Small intestine (tissue), 7 donors: ENCODE data around the gene VSNL1. TPM values are rescaled to one million over a fixed set of nuclear protein-coding genes. Genes with fewer than 3 reads are reported as not detected.

ENCODE experiments used
- DNase-seq, 2 donors: peaks; one replicate each; pipeline versions ENCODE4 v3.0.0 to v3.0.0-alpha.2; 2013
- FAIRE-seq: peaks from 2 replicates; lab custom pipeline; 2012; peaks lifted over from hg19 to GRCh38; lab: Jason Lieb, UNC
- H3K27ac ChIP-seq, 3 donors: one replicate each; pipeline ENCODE4 v1.5.1; 2013; ENCODE audit warnings: low read length in 2 of 3, mild to moderate bottlenecking in 2 of 3, control low read depth in 1 of 3, inconsistent platforms in 1 of 3, low read depth in 1 of 3, moderate library complexity in 1 of 3
- H3K27me3 ChIP-seq, 3 donors: one replicate each; pipeline ENCODE4 v1.6.1; 2013; ENCODE audit warnings: low read length in 3 of 3, inconsistent platforms in 1 of 3; ENCODE audit not compliant: control insufficient read depth in 3 of 3, insufficient read depth in 3 of 3
- H3K36me3 ChIP-seq, 3 donors: one replicate each; pipeline ENCODE4 v1.6.1; 2013; ENCODE audit warnings: low read length in 3 of 3, inconsistent platforms in 1 of 3, low read depth in 1 of 3, mild to moderate bottlenecking in 1 of 3, moderate library complexity in 1 of 3; ENCODE audit not compliant: control insufficient read depth in 3 of 3, insufficient read depth in 2 of 3
- H3K4me1 ChIP-seq, 3 donors: one replicate each; pipeline ENCODE4 v1.6.1; 2013; ENCODE audit warnings: low read length in 2 of 3, inconsistent platforms in 1 of 3, low read depth in 1 of 3, mild to moderate bottlenecking in 1 of 3, moderate library complexity in 1 of 3; ENCODE audit not compliant: control insufficient read depth in 3 of 3, insufficient read depth in 2 of 3
- H3K4me3 ChIP-seq, 3 donors: one replicate each; pipeline ENCODE4 v1.5.1; 2013; ENCODE audit warnings: low read length in 3 of 3, control low read depth in 1 of 3, inconsistent platforms in 1 of 3, low read depth in 1 of 3, mild to moderate bottlenecking in 1 of 3, moderate library complexity in 1 of 3
- H3K9me3 ChIP-seq, 2 donors: one replicate each; pipeline ENCODE4 v1.6.1; 2013; ENCODE audit warnings: low read depth in 1 of 2, low read length in 1 of 2; ENCODE audit not compliant: control insufficient read depth in 2 of 2, insufficient read depth in 1 of 2
- WGBS, 3 donors: extraction: QIAGEN DNeasy Blood & Tissue Kit; methylation state at CpG; one replicate each; pipeline ENCODE4 v1.1.7; 2013; 5-methylcytosine and 5-hydroxymethylcytosine counted together
- polyA plus RNA-seq, 4 donors: library from polyadenylated mRNA; stranded (reverse) in 3 of 4; unstranded in 1 of 4; fragments of 200-250 nt in 3 of 4; fragments of 120-200 nt in 1 of 4; gene quantifications; one replicate each; pipeline versions ENCODE4 v1.2.1 to v1.2.3, GENCODE V29; 2013
- donor health status: healthy with polysubstance abuse.
- donor health status: control.
- donor health status: control.
- donor health status: Bipolar disorder and iron deficiency.
- donor health status: healthy.

The VSNL1 gene
- polyA plus RNA-seq, 4 donors = 0.07 to 0.54 (median 0.16) TPM; not detected in 1

DNA sequence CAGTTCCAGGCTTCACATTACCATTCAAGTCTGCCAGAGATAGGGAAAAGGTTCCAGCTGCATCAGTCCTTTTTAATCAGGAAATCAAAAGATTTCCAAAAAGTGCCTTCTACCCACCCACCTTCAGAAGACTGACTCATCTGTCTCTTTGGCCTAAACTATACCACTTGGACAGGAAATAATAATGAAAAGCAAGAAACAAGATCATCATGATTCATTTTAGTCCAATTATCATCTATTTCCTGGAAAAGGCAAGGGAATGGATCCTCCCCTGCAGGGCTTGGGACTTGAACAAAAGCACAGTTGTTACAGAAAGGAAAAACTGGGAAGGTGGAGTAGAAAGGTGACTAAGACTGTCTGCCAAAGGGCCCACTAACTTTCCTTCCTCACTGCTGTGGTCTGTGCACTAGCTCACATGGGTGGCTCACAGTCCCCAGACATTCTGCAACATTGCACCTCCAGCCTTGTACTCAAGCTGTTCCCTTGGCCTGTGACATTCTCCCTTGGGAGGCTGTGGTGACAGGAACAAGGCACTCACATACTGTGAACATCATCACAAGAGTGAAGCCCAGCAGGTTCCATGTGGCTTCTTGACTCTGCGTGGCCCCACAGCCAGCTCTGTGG, 75.3 kb downstream of the VSNL1 start:
- Histone ChIP-seq H3K27ac (no peak overlapping the region), H3K4me3 (no peak overlapping the region), H3K9me3 (no peaks in the 10 kb centered on the region), H3K36me3 (no peaks in the 10 kb centered on the region), H3K4me1 (no peaks in the 10 kb centered on the region), H3K27me3 (no peaks in the 10 kb centered on the region)
- DNase-seq = no peak
- FAIRE-seq = no peak
- 93 to 100% (median 94%) methylated on average over 1 of the region's 1 CpG for WGBS, 3 donors

DNA sequence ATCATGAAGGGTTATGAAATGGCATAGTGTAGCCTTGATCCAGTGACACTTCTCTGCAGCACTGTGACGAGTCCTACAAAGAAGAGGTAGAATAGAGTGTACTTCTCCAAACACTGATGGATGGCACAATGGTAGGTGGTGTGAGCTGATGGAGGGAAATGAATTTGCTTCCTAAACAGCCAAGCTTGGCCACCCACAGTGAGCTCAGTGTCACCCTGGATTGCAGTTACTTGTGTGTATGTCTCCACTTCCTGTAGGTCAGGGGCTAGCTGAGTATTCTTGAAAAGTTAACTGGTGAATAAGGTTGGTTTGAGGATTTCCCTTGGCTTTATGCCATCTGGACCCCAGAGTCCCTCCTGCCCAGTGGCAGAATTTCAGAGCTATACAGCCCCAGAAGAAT, 75.9 kb downstream of the VSNL1 start:
- Histone ChIP-seq H3K4me3 (no peak overlapping the region), H3K4me1 (no peaks in the 10 kb centered on the region), H3K27me3 (no peaks in the 10 kb centered on the region), H3K9me3 (no peaks in the 10 kb centered on the region), H3K27ac (no peak overlapping the region), H3K36me3 (no peaks in the 10 kb centered on the region)
- DNase-seq = no peak
- WGBS, 3 donors = 90 to 95% (median 91%) methylated on average over 1 of the region's 1 CpG
- FAIRE-seq = no peak

DNA sequence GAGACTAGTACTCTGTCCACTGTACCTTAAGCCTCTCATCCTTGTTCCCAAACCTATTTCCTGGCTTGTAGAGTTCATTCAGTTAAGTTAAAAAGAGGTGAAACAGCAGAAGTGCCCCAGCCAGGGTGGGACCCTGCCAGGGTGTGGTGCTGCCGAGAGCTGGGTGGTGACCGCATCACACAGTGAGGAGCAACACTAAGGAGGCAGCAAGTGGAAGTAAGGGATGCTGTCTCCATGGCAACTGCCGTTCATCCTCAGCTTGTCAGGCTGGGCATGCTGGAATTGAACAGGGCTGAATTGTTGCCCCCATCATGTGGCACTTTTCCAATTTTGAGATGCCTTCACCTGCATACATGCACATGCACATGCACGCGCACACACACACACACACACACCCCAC, 77.0 kb downstream of the VSNL1 start:
- H3K36me3 ChIP-seq = no peaks in the 10 kb centered on the region
- no peaks in the 10 kb centered on the region for H3K27me3 ChIP-seq
- FAIRE-seq = no peak
- 85 to 93% (median 88%) methylated on average over 5 of the region's 5 CpGs for WGBS, 3 donors
- no peaks in the 10 kb centered on the region for H3K4me1 ChIP-seq
- no peak overlapping the region for H3K4me3 ChIP-seq
- no peaks in the 10 kb centered on the region for H3K9me3 ChIP-seq
- DNase-seq = no peak
- no peak overlapping the region for H3K27ac ChIP-seq

DNA sequence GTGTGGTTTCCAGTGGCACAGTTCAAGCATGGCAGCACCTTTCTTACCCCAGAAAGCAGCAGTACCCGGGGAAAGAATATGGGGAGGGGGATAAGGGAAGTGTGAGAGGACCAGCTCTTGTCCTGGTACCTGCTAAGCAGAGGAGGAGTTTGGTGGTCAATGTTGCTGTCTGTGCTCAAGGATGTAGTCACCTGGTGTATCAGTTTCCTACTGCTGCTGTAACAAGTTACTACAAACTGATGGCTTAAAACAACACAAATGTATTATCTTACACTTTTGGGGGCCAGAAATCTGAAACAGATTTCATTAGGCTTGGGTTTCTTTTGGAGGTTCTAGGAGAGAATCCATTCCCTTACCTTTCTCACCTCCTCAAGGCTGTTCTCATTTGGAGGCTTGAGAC, 77.5 kb downstream of the VSNL1 start:
- H3K4me3 ChIP-seq = no peak overlapping the region
- 73 to 85% (median 78%) methylated on average over 1 of the region's 1 CpG for WGBS, 3 donors
- DNase-seq = no peak

DNA sequence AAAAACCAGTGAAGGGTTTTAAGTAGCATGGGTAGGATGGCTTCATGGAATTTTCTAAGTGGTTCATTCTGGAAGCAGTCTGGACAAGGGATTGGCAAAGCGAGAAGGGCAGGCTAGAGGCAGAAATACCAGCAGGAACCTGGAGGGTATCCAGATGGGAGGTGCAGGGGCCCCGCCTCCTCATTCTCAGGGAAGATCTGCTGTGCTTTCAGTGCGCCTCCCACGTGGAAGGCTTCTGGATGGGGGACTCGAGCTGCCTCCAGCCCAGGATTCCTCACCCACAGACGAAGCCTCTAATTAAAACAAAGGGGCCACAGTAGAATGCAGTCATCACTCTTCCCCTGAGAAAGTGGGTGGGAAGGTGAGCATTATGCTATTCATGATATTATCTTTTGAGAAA, 79.8 kb downstream of the VSNL1 start:
- DNase-seq (no peak), FAIRE-seq (no peak)
- Histone ChIP-seq H3K4me3 (no peak overlapping the region), H3K9me3 (no peaks in the 10 kb centered on the region), H3K4me1 (no peaks in the 10 kb centered on the region), H3K27ac (no peak overlapping the region), H3K27me3 (peaks cover 0 to 3% (median 0%) of the 10 kb centered on the region in 3 donors), H3K36me3 (no peaks in the 10 kb centered on the region)
- 35 to 52% (median 48%) methylated on average over 6 of the region's 6 CpGs for WGBS, 3 donors

More for the DNA sequence above, 77.5 kb downstream of the VSNL1 start:
- Histone ChIP-seq H3K36me3 (no peaks in the 10 kb centered on the region), H3K27ac (no peak overlapping the region), H3K4me1 (no peaks in the 10 kb centered on the region), H3K27me3 (no peaks in the 10 kb centered on the region), H3K9me3 (no peaks in the 10 kb centered on the region)
- no peak for FAIRE-seq

DNA sequence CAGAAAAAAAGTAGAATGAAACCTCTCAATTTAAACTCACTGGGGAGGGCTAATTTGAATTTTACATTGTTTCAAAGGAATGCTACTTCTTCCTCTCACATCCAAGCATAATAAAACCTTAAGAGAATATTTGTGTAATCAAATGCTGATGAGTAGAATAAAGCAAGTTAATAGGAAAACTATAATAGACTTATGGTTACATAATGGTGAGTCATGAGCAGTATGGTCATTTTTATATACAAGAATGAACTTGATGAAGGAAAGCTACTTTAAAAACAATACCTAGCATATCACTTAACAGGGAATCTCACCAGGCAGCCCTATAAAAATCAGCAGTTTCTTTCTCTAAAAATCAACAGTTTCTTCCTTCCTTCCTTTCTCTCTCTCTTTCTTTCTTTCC, 80.3 kb downstream of the VSNL1 start:
- peaks cover 0 to 3% (median 0%) of the 10 kb centered on the region in 3 donors for H3K27me3 ChIP-seq
- FAIRE-seq (no peak), DNase-seq (no peak)
- no peaks in the 10 kb centered on the region for H3K36me3 ChIP-seq
- H3K4me3 ChIP-seq = no peak overlapping the region
- H3K4me1 ChIP-seq = no peaks in the 10 kb centered on the region
- H3K9me3 ChIP-seq = no peaks in the 10 kb centered on the region
- no peak overlapping the region for H3K27ac ChIP-seq

DNA sequence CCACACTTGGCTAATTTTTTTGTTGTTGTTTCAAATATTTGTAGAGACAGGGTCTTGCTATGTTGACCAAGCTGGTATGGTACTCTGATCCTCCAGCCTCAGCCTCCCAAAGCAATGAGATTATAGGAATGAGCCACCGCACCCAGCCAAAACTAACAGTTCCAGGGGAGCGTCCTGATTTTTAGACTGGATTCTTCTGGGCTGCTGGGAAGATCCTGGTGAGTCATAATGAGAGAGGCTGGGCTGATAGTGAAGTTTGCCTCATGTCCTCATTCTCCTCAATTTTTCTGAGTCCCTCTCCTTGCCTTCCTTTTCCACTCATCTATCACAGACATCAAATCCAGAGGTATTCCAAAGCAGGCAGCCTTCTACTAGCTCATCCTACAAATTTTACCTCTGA, 81.3 kb downstream of the VSNL1 start:
- no peak overlapping the region for H3K4me3 ChIP-seq
- H3K9me3 ChIP-seq = no peaks in the 10 kb centered on the region
- no peaks in the 10 kb centered on the region for H3K36me3 ChIP-seq
- peaks cover 0 to 3% (median 0%) of the 10 kb centered on the region in 3 donors for H3K27me3 ChIP-seq
- no peaks in the 10 kb centered on the region for H3K4me1 ChIP-seq
- FAIRE-seq (no peak), DNase-seq (no peak)
- no peak overlapping the region for H3K27ac ChIP-seq
- WGBS, 3 donors = 86 to 92% (median 90%) methylated on average over 2 of the region's 2 CpGs

DNA sequence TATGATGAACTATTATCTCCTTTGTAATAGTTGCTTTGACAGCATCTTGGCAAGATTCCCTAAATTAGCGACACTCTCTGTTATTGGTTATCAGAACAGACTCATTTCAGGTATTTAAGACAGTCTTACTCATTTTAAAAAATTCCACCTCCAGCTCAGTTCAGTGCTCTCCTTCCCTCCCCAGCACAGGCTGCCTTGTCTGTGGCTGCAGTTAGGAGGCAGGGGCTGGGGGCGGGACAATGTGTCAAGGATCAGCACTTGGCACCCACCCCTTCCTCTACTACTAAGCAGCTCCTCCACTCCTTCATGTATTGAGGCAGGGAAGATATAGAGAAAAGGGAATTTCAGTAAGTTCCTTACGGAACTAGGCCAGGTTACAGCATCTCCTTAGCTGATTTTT, 85.0 kb downstream of the VSNL1 start:
- H3K4me3 ChIP-seq = no peak overlapping the region
- 78 to 84% (median 83%) methylated on average over 3 of the region's 3 CpGs for WGBS, 3 donors
- no peaks in the 10 kb centered on the region for H3K36me3 ChIP-seq
- DNase-seq (no peak), FAIRE-seq (no peak)
- H3K27ac ChIP-seq = no peak overlapping the region
- no peaks in the 10 kb centered on the region for H3K4me1 ChIP-seq
- peaks cover 0 to 3% (median 0%) of the 10 kb centered on the region in 3 donors for H3K27me3 ChIP-seq
- peaks cover 0 to 5% of the 10 kb centered on the region in 2 donors for H3K9me3 ChIP-seq

DNA sequence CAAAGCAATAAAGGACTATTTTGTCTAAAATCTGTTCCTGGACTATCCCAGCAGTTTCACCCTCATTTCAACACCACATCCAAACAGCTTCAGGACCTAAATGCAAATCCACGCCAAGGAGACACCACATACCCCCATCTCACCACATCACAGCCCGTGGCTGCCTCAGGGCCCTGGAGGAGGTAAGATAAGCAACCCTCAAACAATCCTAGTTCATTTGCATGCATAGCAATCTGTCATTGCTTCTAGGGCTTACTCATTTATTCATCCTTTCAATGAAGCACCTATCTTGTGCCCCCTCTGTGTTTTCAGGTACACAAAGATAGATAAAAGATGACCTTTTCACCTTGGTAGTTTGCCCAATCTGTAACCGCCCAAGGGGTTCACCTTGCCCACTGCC, 86.5 kb downstream of the VSNL1 start:
- DNase-seq = no peak
- Histone ChIP-seq H3K36me3 (no peaks in the 10 kb centered on the region), H3K27ac (no peak overlapping the region), H3K27me3 (peaks cover 0 to 3% (median 0%) of the 10 kb centered on the region in 3 donors), H3K4me1 (no peaks in the 10 kb centered on the region), H3K9me3 (peaks cover 0 to 5% of the 10 kb centered on the region in 2 donors), H3K4me3 (no peak overlapping the region)
- 40 to 68% (median 42%) methylated on average over 3 of the region's 3 CpGs for WGBS, 3 donors
- FAIRE-seq = no peak
